Breast epithelium (tissue), 4 donors: Measurements from ENCODE around the gene SLC35F1. TPM values are rescaled to one million over a fixed set of nuclear protein-coding genes. Genes with fewer than 3 reads are reported as not detected.

Source experiments
- DNase-seq, 2 donors: peaks; one replicate each; pipeline ENCODE4 v3.0.0-alpha.2; 2019; ENCODE audit warnings: low spot score in 2 of 2
- H3K27ac ChIP-seq, 2 donors: fragments of 200-600 bp; sonication (generic) in 1 of 2; one replicate each; pipeline ENCODE4 v1.5.1; 2016 to 2019; ENCODE audit warnings: mild to moderate bottlenecking in 1 of 2
- H3K27me3 ChIP-seq, 2 donors: fragments of 200-600 bp; sonication (generic) in 1 of 2; one replicate each; pipeline versions ENCODE4 v1.5.1 to v1.6.0; 2017 to 2019; ENCODE audit warnings: control low read depth in 1 of 2, mild to moderate bottlenecking in 1 of 2
- H3K36me3 ChIP-seq: fragments of 200-600 bp; one replicate; pipeline ENCODE4 v1.5.1; 2019
- H3K4me1 ChIP-seq, 2 donors: fragments of 200-600 bp; sonication (generic); one replicate each; pipeline ENCODE4 v1.5.1; 2016 to 2019; ENCODE audit warnings: control low read depth in 1 of 2
- H3K4me3 ChIP-seq, 3 donors: fragments of 200-600 bp; sonication (generic); 1 replicate in 2 of 3; 2 replicates in 1 of 3; pipeline ENCODE4 v1.5.1; 2016 to 2019; ENCODE audit warnings: mild to moderate bottlenecking in 3 of 3, moderate library complexity in 2 of 3
- H3K9me3 ChIP-seq, 2 donors: fragments of 200-600 bp; sonication (generic) in 1 of 2; one replicate each; pipeline ENCODE4 v1.5.1; 2016 to 2019; ENCODE audit warnings: control low read depth in 1 of 2
- POLR2A ChIP-seq: fragments of 450-650 bp; IDR thresholded peaks from one replicate; pipeline ENCODE4 v1.6.1; 2016; ENCODE audit warnings: antibody characterized with exemption, mild to moderate bottlenecking, moderate library complexity
- POLR2AphosphoS5 ChIP-seq, 3 donors: sonication (generic); formaldehyde crosslinking; IDR thresholded peaks; one replicate each; pipeline ENCODE4 v1.6.1; 2017; ENCODE audit warnings: antibody characterized with exemption in 3 of 3
- intact Hi-C: fragments of 100-400 bp; cut with DNase I; formaldehyde crosslinking; loops from one replicate; pipeline ENCODE4 v1.15.1; 2023; ENCODE audit warnings: low total_unique reads
- total RNA-seq, 3 donors: library from RNA; depleted of rRNA; stranded (reverse); fragments of >200 nt; gene quantifications; one replicate each; pipeline ENCODE4 v1.1.0, GENCODE V29; 2016
- TF ChIP-seq, protein P1 (sequence below), 3 donors: fragments of 450-650 bp; IDR thresholded peaks; one replicate each; pipeline ENCODE4 v1.5.1; 2016 to 2017; ENCODE audit warnings: antibody characterized with exemption in 3 of 3, mild to moderate bottlenecking in 3 of 3, moderate library complexity in 3 of 3

SLC35F1 gene
- total RNA-seq, 3 donors from 2014 or later, result 0.66 to 2.5 (median 0.80) TPM

GRCh38 chr6:117909638-117910037 lies 2.6 kb downstream of the SLC35F1 start:
- Histone ChIP-seq H3K9me3 (no peaks in the 10 kb centered on the region), H3K4me3 (no peak overlapping the region), H3K36me3 (no peaks in the 10 kb centered on the region), H3K4me1 (peaks cover 0 to 6% of the 10 kb centered on the region in 2 donors), H3K27ac (no peak overlapping the region), H3K27me3 (peaks cover 0 to 30% of the 10 kb centered on the region in 2 donors)
- no peak for TF ChIP-seq POLR2AphosphoS5 (IDR thresholded peaks at IDR 0.05)
- TF ChIP-seq POLR2A, result no peak
- TF ChIP-seq, protein P1, sequence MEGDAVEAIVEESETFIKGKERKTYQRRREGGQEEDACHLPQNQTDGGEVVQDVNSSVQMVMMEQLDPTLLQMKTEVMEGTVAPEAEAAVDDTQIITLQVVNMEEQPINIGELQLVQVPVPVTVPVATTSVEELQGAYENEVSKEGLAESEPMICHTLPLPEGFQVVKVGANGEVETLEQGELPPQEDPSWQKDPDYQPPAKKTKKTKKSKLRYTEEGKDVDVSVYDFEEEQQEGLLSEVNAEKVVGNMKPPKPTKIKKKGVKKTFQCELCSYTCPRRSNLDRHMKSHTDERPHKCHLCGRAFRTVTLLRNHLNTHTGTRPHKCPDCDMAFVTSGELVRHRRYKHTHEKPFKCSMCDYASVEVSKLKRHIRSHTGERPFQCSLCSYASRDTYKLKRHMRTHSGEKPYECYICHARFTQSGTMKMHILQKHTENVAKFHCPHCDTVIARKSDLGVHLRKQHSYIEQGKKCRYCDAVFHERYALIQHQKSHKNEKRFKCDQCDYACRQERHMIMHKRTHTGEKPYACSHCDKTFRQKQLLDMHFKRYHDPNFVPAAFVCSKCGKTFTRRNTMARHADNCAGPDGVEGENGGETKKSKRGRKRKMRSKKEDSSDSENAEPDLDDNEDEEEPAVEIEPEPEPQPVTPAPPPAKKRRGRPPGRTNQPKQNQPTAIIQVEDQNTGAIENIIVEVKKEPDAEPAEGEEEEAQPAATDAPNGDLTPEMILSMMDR (IDR thresholded peaks at IDR 0.05), result no peak
- intact Hi-C loops, result no loop called here
- DNase-seq, result no peak

- Histone ChIP-seq H3K9me3 (no peaks in the 10 kb centered on the region), H3K27ac (no peak overlapping the region), H3K4me1 (peaks cover 0 to 6% of the 10 kb centered on the region in 2 donors), H3K4me3 (no peak overlapping the region), H3K36me3 (no peaks in the 10 kb centered on the region), H3K27me3 (peaks cover 0 to 21% of the 10 kb centered on the region in 2 donors)
- DNase-seq, result no peak
- intact Hi-C loops, result no loop called here
- no peak for TF ChIP-seq POLR2AphosphoS5 (IDR thresholded peaks at IDR 0.05)
- TF ChIP-seq, protein P1 (IDR thresholded peaks at IDR 0.05), result no peak
- TF ChIP-seq POLR2A, result no peak
Measured at GRCh38 chr6:117910549-117910948, 3.5 kb downstream of the SLC35F1 start.

GRCh38 chr6:117911150-117911549 lies 4.1 kb downstream of the SLC35F1 start:
- Histone ChIP-seq H3K27me3 (peaks cover 0 to 21% of the 10 kb centered on the region in 2 donors), H3K27ac (no peak overlapping the region), H3K4me1 (peaks cover 0 to 6% of the 10 kb centered on the region in 2 donors), H3K36me3 (no peaks in the 10 kb centered on the region), H3K9me3 (no peaks in the 10 kb centered on the region), H3K4me3 (no peak overlapping the region)
- DNase-seq, result no peak
- intact Hi-C loops, result no loop called here
- TF ChIP-seq POLR2AphosphoS5 (IDR thresholded peaks at IDR 0.05) (no peak), POLR2A (no peak)
- TF ChIP-seq, protein P1 (IDR thresholded peaks at IDR 0.05), result no peak

GRCh38 chr6:117911660-117912059 lies 4.6 kb downstream of the SLC35F1 start:
- TF ChIP-seq, protein P1 (IDR thresholded peaks at IDR 0.05), result no peak
- TF ChIP-seq POLR2AphosphoS5 (IDR thresholded peaks at IDR 0.05) (no peak), POLR2A (no peak)
- no peak overlapping the region for H3K27ac ChIP-seq
- no peaks in the 10 kb centered on the region for H3K9me3 ChIP-seq
- no peak for DNase-seq
- H3K36me3 ChIP-seq, result no peaks in the 10 kb centered on the region
- H3K4me1 ChIP-seq, result peaks cover 0 to 6% of the 10 kb centered on the region in 2 donors
- H3K4me3 ChIP-seq, result no peak overlapping the region
- peaks cover 0 to 21% of the 10 kb centered on the region in 2 donors for H3K27me3 ChIP-seq
- intact Hi-C loops, result no loop called here

DNA sequence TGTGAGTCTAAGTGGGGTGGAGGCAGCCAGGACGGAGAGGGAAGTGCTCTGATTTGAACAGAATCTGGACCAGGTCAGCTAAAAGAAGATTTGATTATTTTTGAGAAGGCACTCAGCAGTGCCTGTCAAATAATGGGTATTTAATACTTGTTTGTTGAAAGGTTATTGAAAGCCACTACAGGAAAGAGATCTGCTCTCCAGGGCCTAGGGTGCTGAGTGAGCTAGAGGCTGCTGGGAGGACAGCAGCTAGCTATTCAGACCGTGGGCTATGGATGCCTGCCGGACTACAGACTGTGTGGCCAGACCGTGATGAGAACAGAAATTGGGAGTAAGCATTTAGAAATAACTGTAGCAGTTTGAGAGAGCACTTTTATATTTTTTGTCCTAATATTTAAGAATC lies 8.8 kb downstream of the SLC35F1 start:
- Histone ChIP-seq H3K27ac (no peak overlapping the region), H3K36me3 (no peaks in the 10 kb centered on the region), H3K9me3 (no peaks in the 10 kb centered on the region), H3K27me3 (no peaks in the 10 kb centered on the region), H3K4me3 (no peak overlapping the region), H3K4me1 (no peaks in the 10 kb centered on the region)
- DNase-seq, result no peak
- TF ChIP-seq, protein P1 (IDR thresholded peaks at IDR 0.05), result no peak
- TF ChIP-seq POLR2A, result no peak
- TF ChIP-seq POLR2AphosphoS5 (IDR thresholded peaks at IDR 0.05), result no peak
- intact Hi-C loops, result no loop called here
